ENCODE data around the gene RAB11FIP4.

GRCh38 chr17:31496601-31497000, 105.1 kb downstream of the RAB11FIP4 start:
- TF ChIP-seq CTCF (IDR thresholded peaks at IDR 0.05) (no peak), ELF4 (CRISPR knock-in tag; IDR thresholded peaks at IDR 0.05; ENCODE audit: low read depth) (no peak), ZNF232 (CRISPR knock-in tag; IDR thresholded peaks at IDR 0.05) (no peak)

Data from WTC11 (cell line).